T-helper 1 cell treated with Interleukin-12 subunit alpha and Interleukin-12 subunit beta and Interleukin-4 antibody, amounts not matched to agents 30 ng/mL and 1 ng/mL, for 36 hours (primary cell): Measurements from ENCODE around the gene VPS37C. TPM values are rescaled to one million over a fixed set of nuclear protein-coding genes. Genes with fewer than 3 reads are reported as not detected.
"Not testable (repeated sequence)": the region's sequence is repeated elsewhere in the genome, so short reads cannot be mapped to it uniquely, and the experiment has no call there.

Source experiments
- intact Hi-C: fragments of 100-400 bp; cut with micrococcal nuclease; formaldehyde crosslinking; loops from one replicate; pipeline ENCODE4 v1.15.1; 2024
- total RNA-seq: library from RNA; stranded (reverse); gene quantifications from 2 replicates; pipeline ENCODE4 v1.2.3, GENCODE V29; 2022

VPS37C gene
- total RNA-seq, 1 donor from 2014 or later, result 7.4 TPM

DNA sequence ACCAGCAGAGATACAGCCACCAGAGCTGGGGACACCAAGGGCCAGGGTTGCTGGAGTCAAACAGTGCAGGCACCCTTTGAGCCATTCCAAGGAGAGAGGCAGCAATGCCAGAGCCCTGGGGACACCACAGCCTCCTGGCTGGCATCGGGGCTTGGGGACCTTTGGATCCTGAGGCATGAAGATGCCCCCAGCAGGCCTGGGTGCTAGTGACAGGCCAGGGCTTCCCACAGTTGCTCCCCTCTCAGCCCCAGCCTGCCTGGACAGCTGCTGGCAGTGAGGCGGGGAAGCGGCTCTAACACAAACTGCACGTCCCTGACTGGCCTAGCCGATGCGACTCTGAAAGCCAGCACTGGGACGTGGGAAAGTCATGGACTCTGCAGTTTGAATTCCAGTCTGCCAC lies 56.3 kb downstream of the VPS37C start:
- intact Hi-C loops, result no loop called here

- intact Hi-C loops, result loop anchor here (1.0 to 2.0 kb wide), 4 partner anchors 43 to 134 kb away; partner anchors contain the start of gene VPS37C
Observed at GRCh38 chr11:61103851-61104423, 57.3 kb downstream of the VPS37C start.

GRCh38 chr11:61102667-61103571 lies 58.3 kb downstream of the VPS37C start:
- intact Hi-C loops, result loop anchor here (1.0 to 2.0 kb wide), 7 partner anchors 8 to 133 kb away; partner anchors contain the start of gene VPS37C

DNA sequence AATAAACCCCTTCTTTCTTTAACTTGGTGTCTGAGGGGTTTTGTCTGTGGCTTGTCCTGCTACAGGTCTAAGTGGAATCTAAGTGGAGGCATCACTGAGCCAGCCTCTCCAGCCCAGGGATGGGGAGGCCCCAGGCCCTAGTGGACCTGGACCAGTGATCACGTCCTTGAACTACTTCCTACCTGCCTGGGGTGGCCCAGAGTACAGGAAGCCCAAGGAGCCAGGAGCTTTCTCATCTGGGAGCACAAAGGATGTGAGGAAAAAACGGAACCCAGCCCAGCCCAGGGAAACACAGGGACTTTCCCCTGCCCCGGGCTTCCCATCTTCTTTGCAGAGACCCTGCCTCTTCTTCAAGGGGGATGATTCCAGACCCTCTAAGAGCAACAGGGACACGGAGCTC lies 62.4 kb downstream of the VPS37C start:
- intact Hi-C loops, result no loop called here

- intact Hi-C loops, result not testable (repeated sequence)
Observed at GRCh38 chr11:61098261-61098660, 63.0 kb downstream of the VPS37C start.

DNA sequence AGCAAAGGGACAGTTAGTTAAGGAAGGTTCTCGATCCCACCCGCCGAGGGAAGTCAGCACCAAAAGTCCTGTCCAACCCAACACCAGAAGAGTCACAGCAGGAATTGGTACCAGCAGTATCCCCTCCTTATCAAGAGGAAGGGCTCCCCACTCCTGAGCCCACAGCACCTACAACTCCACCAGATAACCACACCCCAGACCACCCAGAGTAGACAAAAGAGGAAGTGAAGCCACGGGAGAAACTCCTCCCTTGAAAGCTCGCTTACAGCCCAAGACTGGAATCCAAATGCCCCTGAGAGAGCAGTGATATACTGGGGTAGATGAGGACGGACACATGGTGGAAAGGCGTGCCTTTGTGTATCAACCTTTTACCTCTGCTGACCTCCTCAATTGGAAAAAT lies 66.2 kb downstream of the VPS37C start:
- intact Hi-C loops, result no loop called here

GRCh38 chr11:61094167-61094566 lies 67.1 kb downstream of the VPS37C start:
- intact Hi-C loops, result not testable (repeated sequence)

DNA sequence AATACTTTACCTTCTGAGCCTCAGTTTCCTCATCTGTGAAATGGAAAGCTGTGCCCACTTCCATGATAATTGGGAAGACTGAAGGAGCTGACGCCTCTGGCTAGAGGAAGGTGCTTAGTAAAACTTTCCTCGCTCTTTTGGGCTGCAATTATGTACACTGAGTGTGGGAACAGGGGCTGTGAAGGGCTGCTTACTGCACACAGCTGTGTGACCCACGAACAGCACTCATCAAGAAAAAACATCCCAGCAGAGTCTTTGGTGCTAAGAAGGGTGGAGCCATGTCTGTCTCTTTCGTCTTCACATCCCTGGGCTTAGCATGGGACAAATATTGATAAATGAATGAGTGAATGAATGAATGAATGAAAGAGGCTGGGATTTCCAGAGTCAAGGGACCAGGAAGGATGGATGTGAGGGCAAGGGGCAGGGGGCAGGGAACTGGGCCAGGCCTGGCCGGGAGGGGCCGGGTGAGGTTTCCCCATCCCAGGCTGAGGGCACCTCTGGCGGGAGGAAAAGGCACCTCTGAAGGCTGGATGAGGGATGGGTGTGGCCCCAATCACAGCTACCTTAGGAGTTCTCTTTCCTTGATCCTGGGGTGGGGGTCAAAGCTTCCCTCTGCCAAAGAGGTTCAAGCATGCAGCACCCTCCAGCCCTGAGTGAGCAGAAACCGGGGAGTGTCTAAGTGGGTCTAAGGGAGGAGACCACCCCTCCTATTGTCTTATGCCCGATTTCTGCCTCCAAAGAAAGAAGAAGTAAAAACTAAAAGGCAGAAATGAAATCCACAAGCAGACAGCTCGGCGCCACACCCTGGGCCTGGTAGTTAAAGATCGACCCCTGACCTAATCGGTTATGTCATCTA lies 68.1 kb downstream of the VPS37C start:
- intact Hi-C loops, result loop anchor here (1.0 kb wide), 2 partner anchors 9 to 107 kb away; partner anchors contain the start of gene CD5

- intact Hi-C loops, result loop anchor here (1.0 kb wide), 2 partner anchors 10 to 106 kb away; partner anchors contain the start of gene CD5
Observed at GRCh38 chr11:61092280-61092766, 68.9 kb downstream of the VPS37C start.

GRCh38 chr11:61091373-61092279 lies 69.6 kb downstream of the VPS37C start:
- intact Hi-C loops, result loop anchor here (1.0 to 2.0 kb wide), 3 partner anchors 11 to 105 kb away; partner anchors contain the start of gene CD5

GRCh38 chr11:61090982-61091372 lies 70.2 kb downstream of the VPS37C start:
- intact Hi-C loops, result loop anchor here (2.0 kb wide), 1 partner anchor 20 kb away; no protein-coding TSS in a partner anchor

GRCh38 chr11:61090521-61090920 lies 70.7 kb downstream of the VPS37C start:
- intact Hi-C loops, result loop anchor here (2.0 kb wide), 1 partner anchor 20 kb away; no protein-coding TSS in a partner anchor

DNA sequence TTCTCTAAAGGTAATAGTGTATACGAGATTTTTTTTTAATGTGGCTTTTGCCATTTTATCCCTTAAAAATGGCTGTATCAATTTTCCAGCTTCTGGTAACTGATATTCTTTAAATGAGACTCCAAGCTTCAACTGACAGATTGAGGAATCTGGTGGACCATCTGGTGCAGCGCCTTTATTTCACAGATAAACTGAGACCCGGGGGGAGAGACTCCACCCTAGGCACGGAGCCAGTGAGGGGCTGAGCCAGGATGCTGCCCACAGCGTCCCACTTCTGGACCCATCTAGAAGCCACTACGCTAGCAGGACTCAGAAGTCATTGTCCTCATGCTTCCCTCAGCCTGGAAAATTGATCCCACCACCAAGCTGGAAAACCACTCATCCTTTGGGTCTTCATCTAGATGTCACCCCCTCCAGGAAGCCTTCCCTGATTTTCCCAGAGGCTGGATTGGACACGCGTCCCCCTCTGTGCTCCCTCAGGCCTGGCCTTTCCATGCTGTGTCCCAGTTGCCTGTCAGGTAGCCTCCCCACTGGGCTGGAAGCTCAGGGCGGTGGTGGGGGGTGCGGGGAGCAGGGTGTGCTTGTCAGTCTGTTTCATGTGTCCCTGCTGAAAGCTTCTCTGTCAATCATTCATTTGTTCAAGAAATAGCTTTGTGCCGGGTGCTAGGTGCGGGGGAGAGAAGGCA lies 71.3 kb downstream of the VPS37C start:
- intact Hi-C loops, result loop anchor here (2.0 kb wide), 1 partner anchor 21 kb away; no protein-coding TSS in a partner anchor

- intact Hi-C loops, result no loop called here
Observed at GRCh38 chr11:61087426-61088119, 73.7 kb downstream of the VPS37C start.

GRCh38 chr11:61083601-61084147 lies 77.6 kb downstream of the VPS37C start:
- intact Hi-C loops, result loop anchor here (2.0 to 5.0 kb wide), 7 partner anchors 23 to 249 kb away; partner anchors contain the start of genes DDB1, TKFC and VPS37C

GRCh38 chr11:61082931-61083531 lies 78.2 kb downstream of the VPS37C start:
- intact Hi-C loops, result loop anchor here (2.0 to 5.0 kb wide), 7 partner anchors 22 to 249 kb away; partner anchors contain the start of genes DDB1, TKFC and VPS37C

DNA sequence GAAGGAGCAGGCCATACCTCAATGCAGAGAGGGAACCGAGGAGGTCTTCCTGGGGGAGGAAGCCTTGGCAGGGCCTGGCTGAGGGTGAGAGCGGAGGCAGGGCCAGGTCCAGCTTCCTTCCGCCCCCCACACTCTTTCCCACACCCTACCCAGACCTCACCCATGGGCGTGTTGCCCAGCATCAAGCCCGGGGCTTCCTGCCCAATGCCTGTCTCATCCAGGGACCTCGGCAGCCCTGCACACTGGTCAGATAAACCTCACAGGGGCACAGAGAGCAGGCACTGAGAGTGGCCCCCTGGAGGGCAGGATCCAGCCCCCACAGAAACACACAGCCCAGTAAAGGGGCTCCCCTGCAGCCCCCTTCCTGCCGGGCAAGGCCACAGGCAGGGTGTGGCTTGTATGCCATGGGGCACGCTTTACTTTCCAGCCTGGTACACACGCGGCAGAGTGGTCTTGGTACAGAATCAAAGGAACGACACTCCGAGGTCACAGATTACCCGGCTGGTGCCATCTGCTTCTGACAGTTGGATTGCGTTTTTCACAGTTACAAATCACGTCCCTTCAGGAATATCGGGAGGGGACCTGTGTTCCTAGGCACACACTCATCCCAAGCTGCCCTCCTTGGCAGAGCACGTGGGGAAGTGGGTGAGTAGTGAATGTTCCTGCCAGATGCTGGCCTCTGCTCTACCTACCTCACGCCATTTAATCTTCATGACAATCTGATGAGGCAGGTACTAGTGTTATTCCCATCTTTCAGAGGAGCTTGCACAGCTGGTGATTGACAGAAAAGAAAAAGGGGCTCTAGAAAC lies 79.0 kb downstream of the VPS37C start:
- intact Hi-C loops, result loop anchor here (2.0 to 5.0 kb wide), 7 partner anchors 21 to 250 kb away; partner anchors contain the start of genes DDB1, TKFC and VPS37C
